Measurements from ENCODE around the gene CRIP1. TPM values are rescaled to one million over a fixed set of nuclear protein-coding genes. Genes with fewer than 3 reads are reported as not detected.

The CRIP1 gene
- total and polyA plus RNA-seq, 8 donors = 71.5 to 281 (median 112) TPM

DNA sequence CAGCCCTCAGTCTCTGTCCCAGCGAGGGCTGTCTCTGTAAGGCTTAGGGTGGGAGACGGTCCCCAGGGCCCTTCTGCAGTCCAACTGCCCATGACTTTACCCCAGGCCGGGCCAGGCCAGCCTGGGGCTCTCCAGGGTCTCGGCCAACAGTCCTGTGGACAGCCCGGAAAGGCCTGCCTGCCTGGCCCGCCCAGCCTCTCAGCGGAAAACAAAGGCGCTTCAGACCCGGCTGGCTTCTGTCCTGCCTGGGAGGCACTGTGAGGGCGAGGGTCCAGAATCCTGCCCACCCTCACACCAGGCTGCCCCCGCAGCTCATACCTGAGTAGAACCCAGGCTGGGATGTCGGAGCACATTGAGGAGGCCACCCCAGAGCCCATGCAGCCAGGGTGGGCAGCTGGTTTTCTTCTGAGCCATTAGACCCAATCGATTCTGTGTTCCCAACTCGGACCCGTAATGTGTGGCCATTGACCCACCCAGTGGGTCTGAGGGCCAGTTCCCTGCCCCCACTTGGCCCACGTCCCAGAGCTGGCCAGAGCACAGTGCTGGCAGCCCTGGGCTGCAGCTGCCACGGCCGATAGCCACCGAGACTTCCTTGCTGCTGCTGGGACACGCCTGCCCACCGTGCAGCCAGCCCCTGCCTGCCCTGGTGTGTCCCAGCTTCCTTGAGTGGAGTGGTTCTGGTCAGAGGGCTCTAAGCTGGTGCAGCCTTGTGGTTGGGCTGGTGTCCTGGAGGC is 10.4 kb upstream of the CRIP1 start:
- Histone ChIP-seq H3K9me3 (no peaks in the 10 kb centered on the region), H3K27me3 (peaks cover 0 to 84% of the 10 kb centered on the region in 2 donors), H3K36me3 (peaks cover 0 to 18% of the 10 kb centered on the region in 2 donors), H3K27ac (peak overlapping the region; percentile 92 to 94), H3K4me3 (peak overlapping the region; percentile 59 to 94), H3K4me1 (peaks cover 43 to 81% of the 10 kb centered on the region in 2 donors)
- DNase-seq = peak in 2 of 4 donors; percentile 53 to 67
- TF ChIP-seq, protein P1, sequence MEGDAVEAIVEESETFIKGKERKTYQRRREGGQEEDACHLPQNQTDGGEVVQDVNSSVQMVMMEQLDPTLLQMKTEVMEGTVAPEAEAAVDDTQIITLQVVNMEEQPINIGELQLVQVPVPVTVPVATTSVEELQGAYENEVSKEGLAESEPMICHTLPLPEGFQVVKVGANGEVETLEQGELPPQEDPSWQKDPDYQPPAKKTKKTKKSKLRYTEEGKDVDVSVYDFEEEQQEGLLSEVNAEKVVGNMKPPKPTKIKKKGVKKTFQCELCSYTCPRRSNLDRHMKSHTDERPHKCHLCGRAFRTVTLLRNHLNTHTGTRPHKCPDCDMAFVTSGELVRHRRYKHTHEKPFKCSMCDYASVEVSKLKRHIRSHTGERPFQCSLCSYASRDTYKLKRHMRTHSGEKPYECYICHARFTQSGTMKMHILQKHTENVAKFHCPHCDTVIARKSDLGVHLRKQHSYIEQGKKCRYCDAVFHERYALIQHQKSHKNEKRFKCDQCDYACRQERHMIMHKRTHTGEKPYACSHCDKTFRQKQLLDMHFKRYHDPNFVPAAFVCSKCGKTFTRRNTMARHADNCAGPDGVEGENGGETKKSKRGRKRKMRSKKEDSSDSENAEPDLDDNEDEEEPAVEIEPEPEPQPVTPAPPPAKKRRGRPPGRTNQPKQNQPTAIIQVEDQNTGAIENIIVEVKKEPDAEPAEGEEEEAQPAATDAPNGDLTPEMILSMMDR (IDR thresholded peaks at IDR 0.05) = no peak
- intact Hi-C loops (cut with DNase I) = no loop called here
- peak; percentile 9 for ATAC-seq

DNA sequence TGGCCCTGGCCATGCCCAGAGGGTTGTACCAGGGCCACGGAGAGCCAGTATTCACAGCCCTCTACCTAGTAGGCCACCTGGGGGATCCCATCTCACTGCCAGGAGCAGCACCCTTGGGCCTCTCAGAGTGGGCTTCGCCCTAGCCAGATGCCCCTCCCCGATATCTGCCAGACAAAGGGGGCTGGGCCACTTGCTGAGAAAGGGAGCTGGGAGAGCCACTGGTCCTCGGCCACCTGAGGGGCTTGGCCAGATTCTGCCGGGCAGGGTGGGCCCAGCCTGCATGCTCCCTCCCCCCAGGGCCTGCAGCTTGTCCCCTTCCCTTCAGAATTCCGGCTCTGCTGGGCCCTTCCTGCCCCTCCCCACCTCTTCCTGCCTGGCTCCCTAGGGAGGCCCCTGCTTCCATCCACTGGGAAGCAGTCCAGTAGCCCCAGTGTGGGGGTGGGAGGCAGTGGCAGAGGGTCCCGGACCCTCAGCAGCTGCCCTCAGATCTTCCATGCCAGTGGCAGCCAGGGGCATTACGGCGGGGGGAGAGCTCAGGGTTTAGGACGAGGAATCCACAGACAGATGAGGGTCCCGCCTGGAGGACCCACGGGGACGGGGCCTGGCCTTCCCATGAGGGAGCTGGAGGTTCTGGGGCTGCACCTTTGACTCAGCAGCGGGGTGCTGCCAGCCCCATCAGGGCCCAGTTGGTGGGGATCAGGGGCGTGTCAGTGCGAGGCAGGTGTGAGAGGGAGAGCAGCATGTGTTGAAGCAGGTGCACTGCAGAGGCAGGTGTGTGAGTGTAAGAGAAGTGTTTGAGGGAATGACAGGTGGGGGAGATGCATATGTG is 9.6 kb upstream of the CRIP1 start:
- H3K9me3 ChIP-seq = no peaks in the 10 kb centered on the region
- peaks cover 0 to 18% of the 10 kb centered on the region in 2 donors for H3K36me3 ChIP-seq
- intact Hi-C loops (cut with DNase I) = no loop called here
- peak overlapping the region; percentile 59 to 94 for H3K4me3 ChIP-seq
- peak overlapping the region; percentile 92 to 94 for H3K27ac ChIP-seq
- DNase-seq (no peak), ATAC-seq (no peak)
- peaks cover 0 to 92% of the 10 kb centered on the region in 2 donors for H3K27me3 ChIP-seq
- H3K4me1 ChIP-seq = peaks cover 44 to 82% of the 10 kb centered on the region in 2 donors
- TF ChIP-seq, protein P1 (IDR thresholded peaks at IDR 0.05) = no peak

DNA sequence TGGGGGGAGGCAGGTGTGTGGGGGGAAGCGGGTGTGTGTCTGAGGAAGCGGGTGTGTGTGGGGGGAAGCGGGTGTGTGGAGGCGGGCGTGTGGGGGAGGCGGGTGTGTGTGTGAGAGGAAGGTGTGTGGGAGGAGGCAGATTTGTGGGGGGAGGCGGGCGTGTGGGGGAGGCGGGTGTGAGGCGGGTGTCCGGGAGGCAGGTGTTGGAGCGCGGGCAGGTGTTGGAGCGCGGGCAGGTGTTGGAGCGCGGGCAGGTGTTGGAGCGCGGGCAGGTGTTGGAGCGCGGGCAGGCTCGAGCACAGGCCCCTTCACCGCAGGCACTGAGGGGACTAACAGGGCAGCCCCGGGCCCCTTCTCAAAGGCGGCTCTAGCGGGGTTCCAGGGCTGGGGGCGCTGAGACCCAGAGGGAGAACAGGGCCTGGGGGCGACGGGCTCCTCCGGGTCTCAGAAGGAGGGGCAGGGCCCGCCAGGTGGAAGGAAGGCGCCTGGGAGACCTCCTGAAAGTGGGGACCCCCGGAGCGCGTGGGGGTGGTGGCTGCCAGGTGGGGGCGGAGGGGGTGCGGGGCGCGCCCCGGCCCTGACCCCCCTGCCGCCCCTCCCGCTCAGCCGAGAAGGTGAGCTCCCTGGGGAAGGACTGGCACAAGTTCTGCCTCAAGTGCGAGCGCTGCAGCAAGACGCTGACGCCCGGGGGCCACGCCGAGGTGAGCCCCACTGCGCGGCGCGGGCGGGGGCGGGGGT is 8.9 kb upstream of the CRIP1 start:
- Histone ChIP-seq H3K36me3 (peaks cover 0 to 18% of the 10 kb centered on the region in 2 donors), H3K4me3 (peak overlapping the region in 1 of 2 donors; percentile 59), H3K27ac (peak overlapping the region in 1 of 2 donors; percentile 92), H3K4me1 (peaks cover 44 to 82% of the 10 kb centered on the region in 2 donors), H3K27me3 (peaks cover 0 to 94% of the 10 kb centered on the region in 2 donors), H3K9me3 (no peaks in the 10 kb centered on the region)
- intact Hi-C loops (cut with DNase I) = no loop called here
- ATAC-seq (no peak), DNase-seq (peak in 1 of 4 donors; percentile 65)
- TF ChIP-seq, protein P1 (IDR thresholded peaks at IDR 0.05) = no peak

DNA sequence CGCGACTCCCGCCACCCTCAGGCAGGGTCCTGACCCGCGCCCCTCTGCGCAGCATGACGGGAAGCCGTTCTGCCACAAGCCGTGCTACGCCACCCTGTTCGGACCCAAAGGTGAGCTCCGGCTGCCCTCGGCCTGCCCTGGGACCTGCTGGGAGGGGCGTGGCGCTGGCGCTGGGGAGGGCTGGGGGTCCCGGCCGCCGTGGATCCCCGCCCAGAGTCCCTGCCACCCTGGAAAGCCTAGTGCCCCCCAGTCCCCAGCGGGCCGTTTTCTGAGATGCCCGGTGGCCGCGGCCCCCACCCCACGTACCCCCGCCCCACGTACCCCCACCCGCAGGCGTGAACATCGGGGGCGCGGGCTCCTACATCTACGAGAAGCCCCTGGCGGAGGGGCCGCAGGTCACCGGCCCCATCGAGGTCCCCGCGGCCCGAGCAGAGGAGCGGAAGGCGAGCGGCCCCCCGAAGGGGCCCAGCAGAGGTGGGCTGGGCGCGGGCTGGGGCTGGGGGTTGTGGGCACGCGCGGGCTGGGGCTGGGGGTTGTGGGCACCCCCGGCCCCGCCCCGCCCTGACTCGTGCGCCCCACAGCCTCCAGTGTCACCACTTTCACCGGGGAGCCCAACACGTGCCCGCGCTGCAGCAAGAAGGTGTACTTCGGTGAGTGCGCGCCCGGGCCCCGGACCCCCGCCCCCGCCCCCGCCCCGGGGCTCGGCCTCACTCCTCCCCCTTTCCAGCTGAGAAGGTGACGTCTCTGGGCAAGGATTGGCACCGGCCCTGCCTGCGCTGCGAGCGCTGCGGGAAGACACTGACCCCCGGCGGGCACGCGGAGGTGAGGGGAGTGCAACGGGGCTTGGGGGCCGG is 8.1 kb upstream of the CRIP1 start:
- ATAC-seq = no peak
- Histone ChIP-seq H3K9me3 (no peaks in the 10 kb centered on the region), H3K27ac (peak overlapping the region in 1 of 2 donors; percentile 18), H3K4me1 (peaks cover 45 to 82% of the 10 kb centered on the region in 2 donors), H3K36me3 (peaks cover 0 to 18% of the 10 kb centered on the region in 2 donors), H3K4me3 (no peak overlapping the region), H3K27me3 (peaks cover 0 to 86% of the 10 kb centered on the region in 2 donors)
- no peak for DNase-seq
- TF ChIP-seq, protein P1 (IDR thresholded peaks at IDR 0.05) = no peak
- intact Hi-C loops (cut with DNase I) = no loop called here

Measured in left lung (tissue), 10 donors.